Small intestine (tissue), 7 donors: ENCODE results near the gene HBG2. TPM values are rescaled to one million over a fixed set of nuclear protein-coding genes. Genes with fewer than 3 reads are reported as not detected.
"Not testable (repeated sequence)": the region's sequence is repeated elsewhere in the genome, so short reads cannot be mapped to it uniquely, and the experiment has no call there.

Experiments
- DNase-seq, 2 donors: peaks; one replicate each; pipeline versions ENCODE4 v3.0.0 to v3.0.0-alpha.2; 2013
- FAIRE-seq: peaks from 2 replicates; lab custom pipeline; 2012; peaks lifted over from hg19 to GRCh38; lab: Jason Lieb, UNC
- H3K27ac ChIP-seq, 3 donors: one replicate each; pipeline ENCODE4 v1.5.1; 2013; ENCODE audit warnings: low read length in 2 of 3, mild to moderate bottlenecking in 2 of 3, control low read depth in 1 of 3, inconsistent platforms in 1 of 3, low read depth in 1 of 3, moderate library complexity in 1 of 3
- H3K27me3 ChIP-seq, 3 donors: one replicate each; pipeline ENCODE4 v1.6.1; 2013; ENCODE audit warnings: low read length in 3 of 3, inconsistent platforms in 1 of 3; ENCODE audit not compliant: control insufficient read depth in 3 of 3, insufficient read depth in 3 of 3
- H3K36me3 ChIP-seq, 3 donors: one replicate each; pipeline ENCODE4 v1.6.1; 2013; ENCODE audit warnings: low read length in 3 of 3, inconsistent platforms in 1 of 3, low read depth in 1 of 3, mild to moderate bottlenecking in 1 of 3, moderate library complexity in 1 of 3; ENCODE audit not compliant: control insufficient read depth in 3 of 3, insufficient read depth in 2 of 3
- H3K4me1 ChIP-seq, 3 donors: one replicate each; pipeline ENCODE4 v1.6.1; 2013; ENCODE audit warnings: low read length in 2 of 3, inconsistent platforms in 1 of 3, low read depth in 1 of 3, mild to moderate bottlenecking in 1 of 3, moderate library complexity in 1 of 3; ENCODE audit not compliant: control insufficient read depth in 3 of 3, insufficient read depth in 2 of 3
- H3K4me3 ChIP-seq, 3 donors: one replicate each; pipeline ENCODE4 v1.5.1; 2013; ENCODE audit warnings: low read length in 3 of 3, control low read depth in 1 of 3, inconsistent platforms in 1 of 3, low read depth in 1 of 3, mild to moderate bottlenecking in 1 of 3, moderate library complexity in 1 of 3
- H3K9me3 ChIP-seq, 2 donors: one replicate each; pipeline ENCODE4 v1.6.1; 2013; ENCODE audit warnings: low read depth in 1 of 2, low read length in 1 of 2; ENCODE audit not compliant: control insufficient read depth in 2 of 2, insufficient read depth in 1 of 2
- WGBS, 3 donors: extraction: QIAGEN DNeasy Blood & Tissue Kit; methylation state at CpG; one replicate each; pipeline ENCODE4 v1.1.7; 2013; 5-methylcytosine and 5-hydroxymethylcytosine counted together
- polyA plus RNA-seq, 4 donors: library from polyadenylated mRNA; stranded (reverse) in 3 of 4; unstranded in 1 of 4; fragments of 200-250 nt in 3 of 4; fragments of 120-200 nt in 1 of 4; gene quantifications; one replicate each; pipeline versions ENCODE4 v1.2.1 to v1.2.3, GENCODE V29; 2013
- donor health status: healthy with polysubstance abuse.
- donor health status: control.
- donor health status: control.
- donor health status: Bipolar disorder and iron deficiency.
- donor health status: healthy.

The HBG2 gene
- polyA plus RNA-seq, 4 donors, result 857 TPM; not detected in 3

DNA sequence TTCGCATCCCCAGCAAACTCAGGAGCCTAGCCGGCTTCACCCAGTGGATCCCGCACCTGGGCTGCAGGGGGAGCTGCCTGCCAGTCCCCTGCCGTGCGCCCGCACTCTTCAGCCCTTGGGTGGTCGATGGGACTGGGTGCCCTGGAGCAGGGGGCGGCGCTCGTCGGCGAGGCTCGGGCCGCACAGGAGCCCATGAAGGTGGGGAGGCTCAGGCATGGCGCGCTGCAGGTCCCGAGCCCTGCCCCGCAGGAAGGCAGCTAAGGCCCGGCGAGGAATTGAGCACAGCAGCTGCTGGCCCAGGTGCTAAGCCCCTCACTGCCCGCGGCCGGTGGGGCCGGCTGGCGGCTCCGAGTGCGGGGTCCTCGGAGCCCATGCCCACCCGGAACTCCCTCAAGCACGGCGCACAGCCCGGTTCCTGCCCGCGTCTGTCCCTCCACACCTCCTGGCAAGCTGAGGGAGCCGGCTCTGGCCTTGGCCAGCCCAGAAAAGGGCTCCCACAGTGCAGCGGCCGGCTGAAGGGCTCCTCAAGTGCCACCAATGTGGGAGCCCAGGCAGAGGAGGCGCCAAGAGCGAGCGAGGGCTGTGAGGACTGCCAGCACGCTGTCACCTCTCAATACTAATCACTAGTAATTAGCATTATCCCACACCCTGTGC is 39.9 kb upstream of the HBG2 start:
- not testable (repeated sequence) for H3K9me3 ChIP-seq, DNase-seq, H3K27me3 ChIP-seq, H3K36me3 ChIP-seq, H3K27ac ChIP-seq, H3K4me3 ChIP-seq, H3K4me1 ChIP-seq, FAIRE-seq
- WGBS, 3 donors, result 92 to 96% (median 96%) methylated on average over 35 to 41 of the region's 41 CpGs

GRCh38 chr11:5293028-5293427 is 38.4 kb upstream of the HBG2 start:
- FAIRE-seq (no peak), DNase-seq (no peak)
- 86 to 89% (median 87%) methylated on average over 8 of the region's 8 CpGs for WGBS, 3 donors
- Histone ChIP-seq H3K9me3 (no peaks in the 10 kb centered on the region), H3K36me3 (no peaks in the 10 kb centered on the region), H3K27ac (no peak overlapping the region), H3K4me1 (no peaks in the 10 kb centered on the region), H3K27me3 (no peaks in the 10 kb centered on the region), H3K4me3 (no peak overlapping the region)

DNA sequence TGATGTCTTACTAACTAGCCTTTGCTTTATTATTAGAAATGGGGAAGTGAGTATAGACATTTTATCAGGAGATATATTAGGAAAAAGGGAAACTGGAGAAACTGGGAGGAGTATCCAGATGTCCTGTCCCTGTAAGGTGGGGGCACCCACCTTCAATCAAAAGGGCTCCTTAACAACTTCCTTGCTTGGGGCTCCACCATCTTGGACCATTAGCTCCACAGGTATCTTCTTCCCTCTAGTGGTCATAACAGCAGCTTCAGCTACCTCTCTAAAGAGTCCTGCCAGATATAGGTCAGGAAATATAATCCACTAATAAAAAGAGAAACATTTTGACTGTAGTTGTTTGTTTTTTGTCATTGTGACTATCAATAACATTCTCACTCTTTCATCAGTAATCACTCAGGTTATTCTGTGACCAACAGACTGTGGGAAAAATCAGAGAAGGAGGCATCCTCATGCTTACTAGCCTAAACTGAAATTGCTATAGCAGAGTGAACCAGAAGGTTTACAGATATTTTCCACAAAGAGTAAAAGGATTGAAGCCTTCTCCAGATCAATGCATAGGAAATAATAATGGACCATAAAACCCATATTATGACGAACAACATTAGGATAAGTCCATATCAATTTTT is 36.7 kb upstream of the HBG2 start:
- H3K27me3 ChIP-seq, result no peaks in the 10 kb centered on the region
- H3K9me3 ChIP-seq, result no peaks in the 10 kb centered on the region
- no peaks in the 10 kb centered on the region for H3K4me1 ChIP-seq
- FAIRE-seq (no peak), DNase-seq (peak in 1 of 2 donors; percentile 12)
- no peaks in the 10 kb centered on the region for H3K36me3 ChIP-seq
- 79% methylated on average over 1 of the region's 1 CpG for whole genome bisulfite sequencing, 3 donors
- no peak overlapping the region for H3K27ac ChIP-seq
- H3K4me3 ChIP-seq, result no peak overlapping the region

DNA sequence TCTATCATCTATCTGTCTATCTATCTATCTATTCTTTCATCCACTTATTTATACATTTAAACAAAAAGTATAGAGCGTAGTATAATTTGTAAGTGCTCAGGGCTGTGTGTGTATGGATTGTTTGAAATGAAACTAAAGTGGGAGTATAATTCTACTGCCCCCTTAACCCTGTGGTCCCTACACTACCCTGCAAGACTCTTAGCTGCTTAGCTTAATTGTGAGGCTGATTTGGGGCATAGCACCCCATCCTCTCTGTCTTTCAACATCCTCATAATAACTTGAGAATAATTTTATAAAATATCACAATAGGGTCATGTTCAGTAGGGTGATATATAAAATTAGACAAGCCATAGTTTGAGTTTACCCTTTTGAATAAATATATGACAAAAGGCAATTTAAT is 35.5 kb upstream of the HBG2 start:
- no peak for FAIRE-seq
- WGBS, 3 donors, result 85 to 94% (median 91%) methylated on average over 1 of the region's 1 CpG
- Histone ChIP-seq H3K9me3 (no peaks in the 10 kb centered on the region), H3K27ac (no peak overlapping the region), H3K36me3 (no peaks in the 10 kb centered on the region), H3K27me3 (no peaks in the 10 kb centered on the region), H3K4me1 (no peaks in the 10 kb centered on the region), H3K4me3 (no peak overlapping the region)
- DNase-seq, result no peak

- H3K9me3 ChIP-seq, result no peaks in the 10 kb centered on the region
- H3K27me3 ChIP-seq, result no peaks in the 10 kb centered on the region
- no peak overlapping the region for H3K4me3 ChIP-seq
- H3K36me3 ChIP-seq, result no peaks in the 10 kb centered on the region
- no peak overlapping the region for H3K27ac ChIP-seq
- DNase-seq, result no peak
- no peaks in the 10 kb centered on the region for H3K4me1 ChIP-seq
- FAIRE-seq, result no peak
Observed at GRCh38 chr11:5289696-5290095, 35.1 kb upstream of the HBG2 start.

DNA sequence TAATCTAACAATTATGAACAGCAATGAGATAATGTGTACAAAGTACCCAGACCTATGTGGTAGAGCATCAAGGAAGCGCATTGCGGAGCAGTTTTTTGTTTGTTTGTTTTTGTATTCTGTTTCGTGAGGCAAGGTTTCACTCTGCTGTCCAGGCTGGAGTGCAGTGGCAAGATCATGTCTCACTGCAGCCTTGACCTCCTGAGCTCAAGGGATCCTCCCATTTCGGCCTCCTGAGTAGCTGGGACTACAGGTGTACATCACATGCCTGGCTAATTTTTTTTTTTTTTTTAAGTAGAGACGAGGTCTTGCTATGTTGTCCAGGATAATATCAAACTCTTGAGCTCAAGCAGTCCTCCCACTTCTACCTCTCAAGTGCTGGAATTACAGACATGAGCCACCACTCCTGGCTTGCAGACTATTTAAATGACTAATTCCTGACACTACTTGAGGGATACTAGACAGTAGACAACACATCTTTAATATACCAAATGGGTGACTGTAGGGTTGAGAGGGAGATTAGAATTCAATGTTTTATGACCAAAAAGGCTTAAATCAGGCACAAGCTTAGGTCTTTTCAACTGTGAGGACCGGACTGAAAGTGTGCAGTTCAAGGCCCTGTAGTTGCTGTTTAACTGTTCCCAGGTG is 34.4 kb upstream of the HBG2 start:
- 66 to 76% (median 73%) methylated on average over 6 of the region's 6 CpGs for WGBS, 3 donors
- Histone ChIP-seq H3K9me3 (no peaks in the 10 kb centered on the region), H3K27ac (no peak overlapping the region), H3K4me1 (no peaks in the 10 kb centered on the region), H3K27me3 (no peaks in the 10 kb centered on the region), H3K4me3 (no peak overlapping the region), H3K36me3 (no peaks in the 10 kb centered on the region)
- no peak for FAIRE-seq
- DNase-seq, result no peak

DNA sequence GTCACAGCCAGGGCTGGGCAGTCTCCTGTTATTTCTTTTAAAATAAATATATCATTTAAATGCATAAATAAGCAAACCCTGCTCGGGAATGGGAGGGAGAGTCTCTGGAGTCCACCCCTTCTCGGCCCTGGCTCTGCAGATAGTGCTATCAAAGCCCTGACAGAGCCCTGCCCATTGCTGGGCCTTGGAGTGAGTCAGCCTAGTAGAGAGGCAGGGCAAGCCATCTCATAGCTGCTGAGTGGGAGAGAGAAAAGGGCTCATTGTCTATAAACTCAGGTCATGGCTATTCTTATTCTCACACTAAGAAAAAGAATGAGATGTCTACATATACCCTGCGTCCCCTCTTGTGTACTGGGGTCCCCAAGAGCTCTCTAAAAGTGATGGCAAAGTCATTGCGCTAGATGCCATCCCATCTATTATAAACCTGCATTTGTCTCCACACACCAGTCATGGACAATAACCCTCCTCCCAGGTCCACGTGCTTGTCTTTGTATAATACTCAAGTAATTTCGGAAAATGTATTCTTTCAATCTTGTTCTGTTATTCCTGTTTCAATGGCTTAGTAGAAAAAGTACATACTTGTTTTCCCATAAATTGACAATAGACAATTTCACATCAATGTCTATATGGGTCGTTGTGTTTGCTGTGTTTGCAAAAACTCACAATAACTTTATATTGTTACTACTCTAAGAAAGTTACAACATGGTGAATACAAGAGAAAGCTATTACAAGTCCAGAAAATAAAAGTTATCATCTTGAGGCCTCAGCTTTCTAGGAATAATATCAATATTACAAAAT is 33.7 kb upstream of the HBG2 start:
- H3K4me3 ChIP-seq, result no peak overlapping the region
- no peaks in the 10 kb centered on the region for H3K36me3 ChIP-seq
- no peak overlapping the region for H3K27ac ChIP-seq
- FAIRE-seq, result no peak
- DNase-seq, result no peak
- H3K27me3 ChIP-seq, result no peaks in the 10 kb centered on the region
- H3K9me3 ChIP-seq, result no peaks in the 10 kb centered on the region
- 58 to 72% (median 61%) methylated on average over 7 of the region's 7 CpGs for WGBS, 3 donors
- no peaks in the 10 kb centered on the region for H3K4me1 ChIP-seq

GRCh38 chr11:5286901-5287300 is 32.3 kb upstream of the HBG2 start:
- no peak for FAIRE-seq

More at GRCh38 chr11:5286901-5287300, 32.3 kb upstream of the HBG2 start:
- Histone ChIP-seq H3K27me3 (no peaks in the 10 kb centered on the region), H3K9me3 (no peaks in the 10 kb centered on the region), H3K36me3 (no peaks in the 10 kb centered on the region), H3K4me3 (no peak overlapping the region), H3K4me1 (no peaks in the 10 kb centered on the region), H3K27ac (no peak overlapping the region)
- 62 to 73% (median 64%) methylated on average over 3 of the region's 3 CpGs for WGBS, 3 donors
- DNase-seq, result no peak
